ENCODE data around the gene MAGEB2.
"Not testable (repeated sequence)": the region's sequence is repeated elsewhere in the genome, so short reads cannot be mapped to it uniquely, and the experiment has no call there.

MAGEB2 gene, protein sequence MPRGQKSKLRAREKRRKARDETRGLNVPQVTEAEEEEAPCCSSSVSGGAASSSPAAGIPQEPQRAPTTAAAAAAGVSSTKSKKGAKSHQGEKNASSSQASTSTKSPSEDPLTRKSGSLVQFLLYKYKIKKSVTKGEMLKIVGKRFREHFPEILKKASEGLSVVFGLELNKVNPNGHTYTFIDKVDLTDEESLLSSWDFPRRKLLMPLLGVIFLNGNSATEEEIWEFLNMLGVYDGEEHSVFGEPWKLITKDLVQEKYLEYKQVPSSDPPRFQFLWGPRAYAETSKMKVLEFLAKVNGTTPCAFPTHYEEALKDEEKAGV

DNA sequence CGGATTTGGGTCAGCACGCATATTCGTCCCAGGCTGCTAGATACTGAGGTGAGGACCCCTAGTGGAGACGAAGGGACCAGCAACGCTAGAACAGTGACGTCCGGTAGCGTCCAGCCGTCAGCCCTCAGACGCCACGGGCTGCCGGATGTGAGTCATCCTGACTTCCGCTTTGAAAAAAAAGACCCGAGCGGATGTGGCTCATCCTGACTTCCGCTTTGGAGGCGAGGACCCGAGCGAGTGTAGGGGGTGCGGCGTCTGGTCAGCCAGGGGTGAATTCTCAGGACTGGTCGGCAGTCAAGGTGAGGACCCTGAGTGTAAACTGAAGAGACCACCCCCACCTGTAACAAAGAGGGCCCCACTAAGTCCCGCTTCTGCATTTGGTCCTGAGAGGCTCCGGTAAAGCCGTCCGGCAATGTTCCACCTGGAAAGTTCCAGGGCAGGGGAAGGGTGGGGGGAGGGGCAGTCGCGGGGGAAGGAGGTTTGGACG, at the start of gene MAGEB2:
MAGEB2 (plus strand) TSS at position 207 of the 487 bp plus-strand sequence. CDS start 3,018 bp downstream, outside the sequence.
- FAIRE-seq, result no peak

DNA sequence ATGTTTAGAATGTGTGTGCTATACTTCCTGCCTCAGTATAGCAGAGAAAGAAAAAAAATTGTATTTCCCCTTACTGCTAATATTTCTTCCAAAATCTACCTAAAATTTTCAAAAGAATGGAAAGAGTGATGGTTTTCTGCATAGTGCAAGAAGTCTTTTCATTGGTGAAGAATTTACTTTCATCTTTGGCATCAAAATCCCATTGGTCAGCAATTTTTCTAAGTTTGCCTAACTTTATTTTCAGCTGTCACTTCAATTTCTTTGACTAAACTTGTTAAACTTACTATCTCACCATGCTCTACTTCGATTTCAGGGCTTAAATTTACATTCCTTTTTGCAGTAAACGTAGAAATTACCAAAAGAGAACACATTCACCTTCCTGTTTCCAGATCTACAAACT, 44.5 kb upstream of the MAGEB2 start:
- no peak for FAIRE-seq

DNA sequence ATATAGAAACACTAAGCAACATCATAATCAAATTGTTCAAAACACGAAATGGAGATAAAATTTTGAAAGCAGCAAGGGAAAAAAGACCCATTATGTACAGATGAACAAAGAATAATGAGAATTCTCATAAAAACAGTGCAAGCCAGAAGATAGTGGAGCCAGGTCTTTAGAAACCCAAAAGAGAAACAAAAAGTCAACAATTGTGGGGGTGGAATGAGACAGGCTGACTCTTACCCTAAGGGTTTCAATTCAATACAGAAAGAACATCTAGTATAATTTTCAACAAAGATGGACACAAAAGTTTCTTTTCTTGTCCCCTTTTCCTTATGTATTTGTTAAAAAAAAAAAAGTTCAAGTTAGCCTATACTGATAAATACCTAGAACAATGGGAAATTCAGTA, 34.0 kb upstream of the MAGEB2 start:
- no peak for FAIRE-seq

DNA sequence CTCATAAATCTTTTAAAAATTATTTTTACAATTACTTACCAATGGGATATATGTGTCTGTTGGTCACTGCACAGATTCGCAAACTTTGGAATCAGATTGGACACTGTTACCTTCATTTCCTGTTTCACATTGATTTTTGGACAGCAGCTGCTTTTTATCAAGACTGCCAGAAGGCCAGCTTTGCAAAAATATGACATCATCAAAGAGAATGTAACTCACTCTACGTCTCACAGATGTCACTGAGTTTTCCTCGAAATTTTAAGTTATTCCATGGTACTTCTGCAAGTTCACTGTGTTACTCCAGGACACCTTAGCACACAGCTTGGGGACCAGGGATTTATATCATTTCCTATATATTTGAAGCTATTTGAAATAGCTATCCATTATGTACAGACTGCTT, 31.8 kb upstream of the MAGEB2 start:
- FAIRE-seq, result no peak

DNA sequence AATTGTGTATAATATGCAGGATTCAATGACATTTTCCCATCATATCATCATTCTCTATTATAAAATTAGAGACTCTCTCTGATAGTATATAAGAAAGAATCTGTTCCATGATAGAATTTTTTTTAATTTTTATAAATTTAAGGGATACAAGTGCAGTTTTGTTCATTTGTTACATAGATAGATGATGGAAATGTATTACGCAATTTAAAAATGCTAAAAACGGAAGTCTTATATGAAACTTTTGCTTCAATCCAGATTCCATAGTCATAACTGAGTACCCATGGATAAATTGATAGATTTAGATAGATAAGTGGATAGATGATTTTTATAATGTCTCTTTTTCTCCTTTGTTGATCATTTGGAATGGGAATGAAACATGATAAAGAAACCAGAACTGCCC, 24.9 kb upstream of the MAGEB2 start:
- no peak for FAIRE-seq

DNA sequence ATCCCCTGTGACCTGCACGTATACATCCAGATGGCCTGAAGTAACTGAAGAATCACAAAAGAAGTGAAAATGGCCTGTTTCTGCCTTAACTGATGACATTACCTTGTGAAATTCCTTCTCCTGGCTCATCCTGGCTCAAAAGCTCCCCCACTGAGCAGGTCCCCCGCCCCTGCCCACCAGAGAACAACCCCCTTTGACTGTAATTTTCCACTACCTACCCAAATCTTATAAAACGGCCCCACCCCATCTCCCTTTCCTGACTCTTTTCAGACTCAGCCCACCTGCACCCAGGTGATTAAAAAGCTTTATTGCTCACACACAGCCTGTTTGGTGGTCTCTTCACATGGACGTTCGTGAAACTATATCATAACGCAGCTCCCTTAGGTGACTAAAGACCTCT, 21.5 kb upstream of the MAGEB2 start:
- not testable (repeated sequence) for FAIRE-seq

DNA sequence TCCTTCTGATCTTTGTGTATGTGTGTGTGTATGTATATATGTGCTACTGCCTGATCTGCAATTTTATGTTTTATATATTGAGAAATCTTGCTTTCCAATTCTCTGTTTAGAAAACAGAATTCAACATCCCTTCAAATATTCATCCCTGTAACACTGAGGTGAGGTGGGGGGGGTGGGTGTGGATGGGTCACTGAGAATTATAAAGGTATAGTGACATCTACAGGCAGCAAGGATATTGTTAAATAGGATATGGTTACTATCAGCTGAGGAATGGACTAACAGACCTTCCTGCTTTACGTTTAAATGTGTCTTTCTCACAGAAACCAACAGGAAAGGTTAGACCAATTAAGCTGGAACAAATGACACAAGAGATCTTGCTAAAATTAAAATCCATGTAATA, 19.0 kb upstream of the MAGEB2 start:
- no peak for FAIRE-seq

DNA sequence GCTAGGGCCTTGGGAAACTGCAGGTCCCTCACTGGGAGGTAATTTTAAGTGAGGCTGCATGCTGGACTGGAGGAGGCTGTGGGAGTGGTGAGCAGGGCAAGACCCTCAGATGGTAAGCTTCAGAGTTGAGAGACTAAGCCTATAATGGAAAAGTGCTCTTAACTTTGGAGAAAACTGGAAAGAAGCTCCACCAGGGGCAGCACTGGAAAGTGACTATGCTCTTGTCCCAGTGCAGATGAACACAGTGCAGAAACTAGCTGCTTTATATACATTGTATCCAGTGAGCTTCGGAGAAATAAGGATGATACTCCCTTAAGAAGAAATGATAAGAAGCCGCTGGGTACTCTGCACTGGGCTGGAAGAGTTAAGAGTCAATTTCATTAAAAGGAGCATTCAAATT, 3.2 kb upstream of the MAGEB2 start:
- no peak for FAIRE-seq

DNA sequence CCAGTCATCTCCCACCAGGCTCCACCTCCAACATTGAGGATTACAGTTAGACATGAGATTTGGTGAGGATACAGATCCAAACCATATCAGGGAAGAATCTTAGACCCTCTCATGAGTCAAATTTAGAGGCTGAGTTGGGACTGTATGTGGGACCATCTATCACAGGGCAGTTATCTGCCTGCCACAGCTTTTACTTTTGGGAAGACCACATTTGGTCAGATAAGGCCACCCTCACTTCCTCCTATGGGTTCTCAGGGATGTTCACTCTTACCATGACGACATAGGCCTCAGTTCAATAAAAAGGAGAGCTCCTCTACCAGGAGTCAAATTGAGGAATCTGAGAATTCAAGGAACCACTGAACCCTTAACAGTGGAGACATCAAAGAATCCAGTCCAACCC, 2.1 kb downstream of the MAGEB2 start:
- no peak for FAIRE-seq

DNA sequence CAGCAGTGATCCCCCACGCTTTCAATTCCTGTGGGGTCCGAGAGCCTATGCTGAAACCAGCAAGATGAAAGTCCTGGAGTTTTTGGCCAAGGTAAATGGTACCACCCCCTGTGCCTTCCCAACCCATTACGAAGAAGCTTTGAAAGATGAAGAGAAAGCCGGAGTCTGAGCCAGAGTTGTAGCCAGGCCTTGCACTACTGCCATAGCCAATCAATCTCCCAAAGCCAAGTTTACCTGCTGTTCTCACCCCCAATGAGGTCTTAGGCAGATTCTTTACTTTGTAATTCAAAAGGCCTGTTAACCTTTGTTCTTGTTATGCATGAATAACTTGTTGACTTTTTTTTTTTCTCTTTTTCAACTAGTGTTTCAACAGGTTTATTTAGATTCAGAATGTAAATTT, 4.0 kb downstream of the MAGEB2 start:
- no peak for FAIRE-seq

DNA sequence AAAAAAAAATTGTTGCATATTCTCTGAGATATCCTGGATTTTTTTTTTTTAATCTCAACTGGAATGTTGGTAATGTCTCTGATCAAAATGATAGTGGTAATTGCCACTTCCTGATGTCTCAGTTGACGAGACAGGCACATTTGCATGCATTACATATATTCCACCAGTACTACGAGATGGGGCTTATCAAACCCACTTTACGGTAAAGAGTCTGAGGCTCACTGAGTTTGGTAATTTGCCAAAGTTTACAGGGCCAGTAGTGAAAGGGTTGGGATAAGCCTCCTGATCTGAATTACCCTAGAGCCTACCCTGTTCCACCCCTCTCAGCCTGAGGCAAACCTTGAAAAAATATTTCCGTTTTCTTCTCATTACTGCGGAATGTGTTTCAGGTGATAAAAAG, 5.3 kb downstream of the MAGEB2 start:
- no peak for FAIRE-seq

DNA sequence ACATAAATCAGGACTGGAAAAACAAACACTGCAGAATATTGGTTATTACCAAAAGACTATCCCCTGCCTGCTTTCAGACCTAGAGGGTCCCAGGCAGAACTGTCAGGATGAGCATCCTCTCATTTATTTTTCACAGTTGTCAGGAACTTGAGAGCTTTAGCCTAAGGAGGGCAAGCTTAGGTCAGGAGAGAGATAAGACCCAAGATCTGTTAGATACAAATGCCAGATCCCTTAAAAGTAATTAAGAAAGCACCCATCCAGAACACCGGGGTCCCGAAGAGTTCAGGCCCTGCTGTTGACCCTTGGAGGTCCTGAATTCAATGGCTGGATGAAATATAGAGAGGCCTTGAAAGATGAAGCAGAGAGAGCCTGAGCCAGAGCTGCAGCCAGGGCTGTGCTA, 9.2 kb downstream of the MAGEB2 start:
- no peak for FAIRE-seq

DNA sequence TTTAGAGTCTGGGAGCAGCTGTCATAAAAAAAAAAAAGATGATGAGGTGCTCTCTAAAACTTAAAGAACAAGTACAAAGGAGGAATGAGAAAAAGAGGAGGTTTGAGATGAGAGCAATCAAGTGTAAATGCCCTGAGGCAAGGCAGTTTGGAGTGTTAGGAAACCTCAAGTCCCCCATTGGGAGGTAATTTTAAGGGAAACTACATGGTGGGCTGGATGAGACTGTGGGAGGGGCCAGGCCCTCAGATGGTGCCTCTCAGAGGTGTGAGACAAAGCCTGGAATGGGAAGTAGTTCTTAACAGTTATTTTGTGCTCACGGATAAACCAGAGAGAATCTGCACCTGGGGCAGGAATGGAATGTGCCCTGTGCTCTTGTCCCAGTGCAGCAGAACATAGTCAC, 13.2 kb downstream of the MAGEB2 start:
- no peak for FAIRE-seq

DNA sequence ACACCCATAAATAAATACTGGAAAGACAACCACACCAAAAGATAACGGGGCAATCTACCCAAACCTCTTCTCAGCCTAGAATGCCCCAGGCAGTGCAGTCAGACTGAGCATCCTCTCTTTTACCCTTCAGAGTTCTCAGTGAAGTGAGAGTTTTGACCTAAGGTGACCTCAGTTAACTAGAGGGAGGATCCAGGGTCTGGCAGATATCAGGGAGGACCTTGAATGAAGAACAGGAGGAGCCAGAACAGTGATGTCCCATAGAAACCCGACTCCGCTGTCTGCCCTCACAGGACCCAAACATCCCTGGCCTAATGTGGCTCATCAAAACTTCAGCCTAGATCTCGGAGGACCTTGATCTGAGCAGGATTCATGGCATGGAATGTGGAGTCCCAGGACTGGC, 15.0 kb downstream of the MAGEB2 start, which contains the start of gene MAGEB3:
MAGEB3 (plus strand) TSS at position 263 of the 400 bp plus-strand sequence. CDS start 5,268 bp downstream, outside the sequence.
- no peak for FAIRE-seq

DNA sequence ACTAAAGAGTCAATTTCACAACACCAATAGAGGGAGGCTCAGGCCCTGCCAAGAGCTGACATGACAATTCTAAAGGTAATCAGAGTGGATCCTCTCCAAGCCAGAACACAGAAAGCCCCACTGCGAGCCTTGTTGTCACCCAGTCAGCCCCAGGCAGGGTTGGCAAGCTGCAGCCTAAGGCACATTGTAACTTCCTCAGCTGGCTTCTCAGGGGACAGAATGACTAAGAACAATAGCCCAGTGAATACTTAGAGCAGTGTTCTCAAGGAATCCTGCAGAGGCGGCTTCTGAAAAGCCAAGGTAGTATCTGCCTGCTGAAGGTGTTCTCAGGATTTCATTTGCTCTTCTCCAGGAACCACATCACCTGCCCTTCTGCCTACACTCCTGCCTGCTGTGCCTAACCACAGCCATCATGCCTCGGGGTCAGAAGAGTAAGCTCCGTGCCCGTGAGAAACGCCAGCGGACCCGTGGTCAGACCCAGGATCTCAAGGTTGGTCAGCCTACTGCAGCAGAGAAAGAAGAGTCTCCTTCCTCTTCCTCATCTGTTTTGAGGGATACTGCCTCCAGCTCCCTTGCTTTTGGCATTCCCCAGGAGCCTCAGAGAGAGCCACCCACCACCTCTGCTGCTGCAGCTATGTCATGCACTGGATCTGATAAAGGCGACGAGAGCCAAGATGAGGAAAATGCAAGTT, 26.5 kb downstream of the MAGEB2 start, which contains the start of gene MAGEB4:
MAGEB4 (plus strand) TSS at position 277 of the 692 bp plus-strand sequence; CDS start at position 413, 136 bp downstream.
- FAIRE-seq, result no peak

DNA sequence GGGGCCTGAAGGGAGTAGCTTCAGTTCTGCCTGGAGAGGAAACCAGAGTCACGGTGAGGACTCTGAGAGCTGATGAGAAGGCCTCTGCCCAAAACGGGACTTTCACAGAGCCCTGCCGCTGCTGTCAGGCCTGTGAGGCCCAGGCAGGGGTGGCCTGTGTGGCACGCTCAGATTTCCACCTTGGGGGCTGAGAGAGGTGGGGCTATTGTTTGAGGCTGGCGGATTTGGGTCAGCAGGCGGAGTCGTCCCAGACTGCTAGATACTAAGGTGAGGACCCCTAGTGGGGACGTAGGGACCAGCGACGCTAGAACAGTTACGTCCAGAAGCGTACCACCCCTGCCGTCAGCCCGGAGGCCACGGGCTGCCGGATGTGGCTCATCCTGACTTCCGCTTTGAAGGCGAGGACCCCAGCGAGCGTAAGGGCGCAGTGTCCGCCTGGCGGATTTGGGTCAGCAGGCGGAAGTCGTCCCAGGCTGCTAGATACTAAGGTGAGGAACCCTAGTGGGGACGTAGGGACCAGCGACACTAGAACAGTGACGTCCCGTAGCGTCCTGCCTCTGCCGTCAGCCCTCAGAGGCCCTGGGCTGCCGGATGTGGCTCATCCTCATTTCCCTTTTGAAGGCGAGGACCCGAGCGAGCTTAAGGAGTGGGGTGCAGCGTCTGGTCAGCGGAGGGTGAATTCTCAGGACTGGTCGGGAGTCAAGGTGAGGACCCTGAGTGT, 31.6 kb downstream of the MAGEB2 start, which contains the start of gene MAGEB1:
MAGEB1 (plus strand) TSS at position 378 of the 721 bp plus-strand sequence. CDS start 3,348 bp downstream, outside the sequence.
- FAIRE-seq, result no peak

DNA sequence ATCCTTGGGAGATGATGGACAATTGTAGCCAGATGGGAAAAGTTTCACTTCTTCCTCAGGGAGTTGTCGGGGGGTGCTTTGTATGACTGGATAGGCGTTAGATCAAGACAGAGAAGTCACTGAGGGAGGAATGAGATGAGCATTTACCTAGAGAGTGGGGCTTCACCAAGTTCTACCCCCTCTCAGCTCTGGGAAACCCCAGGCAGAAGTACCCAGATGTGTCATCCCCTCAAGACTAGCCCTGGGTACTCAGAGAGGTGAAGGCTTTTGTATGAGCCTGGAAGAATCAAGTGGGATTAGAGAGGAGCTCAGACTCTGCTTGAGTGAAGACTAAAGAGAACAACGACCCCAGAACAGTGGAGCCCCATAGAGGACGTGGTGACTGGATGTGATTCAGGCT, 33.5 kb downstream of the MAGEB2 start:
- FAIRE-seq, result no peak

DNA sequence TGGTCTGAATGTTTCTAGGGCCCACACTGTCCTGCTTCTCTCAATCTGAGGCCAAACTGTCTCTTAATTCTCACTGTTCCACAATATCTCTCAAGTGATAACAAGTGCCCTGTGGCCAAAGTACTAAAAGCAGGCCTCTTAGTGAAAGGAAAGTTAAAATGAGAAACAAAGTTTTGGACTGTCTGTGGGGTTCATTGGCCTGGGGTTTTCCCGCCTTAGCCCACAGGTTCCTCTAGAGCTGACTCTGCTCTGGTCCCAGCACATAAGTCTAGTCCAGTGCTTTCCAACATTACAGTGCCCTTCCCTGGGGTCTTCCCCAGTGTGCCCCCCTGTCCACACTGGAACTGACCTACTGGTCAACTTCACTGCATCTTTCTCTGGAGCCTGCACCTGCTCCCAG, 37.9 kb downstream of the MAGEB2 start:
- no peak for FAIRE-seq

DNA sequence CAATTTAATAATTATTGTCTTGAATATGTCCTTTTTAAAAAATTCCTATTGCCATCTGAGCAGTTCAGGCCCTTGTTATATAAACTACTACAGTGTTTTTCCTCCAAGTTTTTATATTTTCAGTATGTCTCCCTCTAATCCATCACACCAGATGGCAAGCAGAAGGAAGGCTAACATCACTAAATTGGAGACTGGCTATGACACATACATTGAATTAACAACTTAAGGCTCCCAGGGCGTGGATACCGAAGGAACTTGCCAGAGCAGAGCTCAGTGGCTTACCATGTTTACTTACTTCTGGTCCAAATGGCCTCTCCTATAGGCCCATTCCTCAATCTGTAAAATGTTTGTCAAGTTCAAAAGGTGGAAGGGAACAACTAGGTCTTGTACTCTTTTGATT, 44.6 kb downstream of the MAGEB2 start:
- FAIRE-seq, result no peak

DNA sequence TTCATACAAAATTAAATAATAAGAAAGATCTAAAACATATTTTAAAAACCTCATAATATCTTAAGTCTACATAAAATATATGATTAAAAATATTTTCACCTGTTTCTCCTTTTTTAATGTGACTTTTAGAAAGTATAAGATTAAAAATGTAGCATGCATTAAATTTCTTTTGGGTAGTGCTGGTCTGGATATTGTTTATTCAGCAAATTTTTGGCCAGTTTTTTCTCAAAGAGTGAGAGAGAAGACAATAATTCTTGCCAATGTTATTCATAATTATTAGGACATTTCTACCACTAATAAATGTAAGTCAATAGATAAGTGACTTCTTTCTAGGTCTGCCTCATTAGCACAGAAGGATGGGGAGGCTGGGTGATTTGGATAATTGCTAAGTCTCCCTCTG, 45.6 kb downstream of the MAGEB2 start:
- FAIRE-seq, result no peak

DNA sequence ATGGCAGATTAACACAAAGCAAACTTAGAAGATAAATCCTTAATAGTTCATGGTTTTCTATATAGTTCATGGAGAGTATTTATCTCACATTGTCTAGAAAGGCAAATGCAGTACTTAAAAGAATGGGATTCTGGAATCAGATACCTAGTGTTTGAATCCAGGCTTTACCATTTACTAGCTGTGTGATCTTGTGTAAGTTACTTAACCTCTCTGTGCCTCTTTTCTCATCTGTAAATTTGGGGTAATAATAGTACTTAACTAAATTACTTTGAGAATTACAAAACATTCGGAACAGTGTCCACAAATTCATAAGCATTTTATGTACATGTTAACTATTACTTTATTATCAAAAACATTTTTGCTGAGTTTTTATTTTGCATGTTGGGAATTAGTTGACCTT, 47.4 kb downstream of the MAGEB2 start:
- no peak for FAIRE-seq

All from A204.1 (cell line).